ENCODE data around the gene ARSI. TPM values are rescaled to one million over a fixed set of nuclear protein-coding genes. Genes with fewer than 3 reads are reported as not detected.

ARSI gene
- total RNA-seq, 4 donors from 2014 or later: 2.7 to 5.4 (median 3.9) TPM

- WGBS: 90% methylated on average over 6 of the region's 6 CpGs
- H3K4me1 ChIP-seq: peaks cover 2% of the 10 kb centered on the region
- no peak overlapping the region for H3K27ac ChIP-seq
- H3K4me3 ChIP-seq: no peak overlapping the region
- no peaks in the 10 kb centered on the region for H3K9me3 ChIP-seq
- no peaks in the 10 kb centered on the region for H3K36me3 ChIP-seq
- H3K27me3 ChIP-seq: no peaks in the 10 kb centered on the region
- DNase-seq (ENCODE audit: low spot score in 2 of 2): no peak
- TF ChIP-seq CTCF (IDR thresholded peaks at IDR 0.05) (no peak), POLR2A (IDR thresholded peaks at IDR 0.05) (no peak), POLR2AphosphoS5 (IDR thresholded peaks at IDR 0.05) (no peak), EP300 (IDR thresholded peaks at IDR 0.05) (no peak)
Observed at GRCh38 chr5:150312518-150312917, 9.8 kb upstream of the ARSI start.

GRCh38 chr5:150311015-150311692, 8.4 kb upstream of the ARSI start:
- Histone ChIP-seq H3K27ac (no peak overlapping the region), H3K4me1 (no peaks in the 10 kb centered on the region), H3K27me3 (no peaks in the 10 kb centered on the region), H3K4me3 (no peak overlapping the region), H3K9me3 (no peaks in the 10 kb centered on the region), H3K36me3 (no peaks in the 10 kb centered on the region)
- WGBS: 83% methylated on average over 7 of the region's 7 CpGs
- DNase-seq (ENCODE audit: low spot score in 2 of 2): no peak
- TF ChIP-seq CTCF (IDR thresholded peaks at IDR 0.05) (no peak), POLR2A (IDR thresholded peaks at IDR 0.05) (no peak), EP300 (IDR thresholded peaks at IDR 0.05) (no peak), POLR2AphosphoS5 (IDR thresholded peaks at IDR 0.05) (no peak)

GRCh38 chr5:150310246-150310645, 7.5 kb upstream of the ARSI start:
- H3K27ac ChIP-seq: no peak overlapping the region
- no peaks in the 10 kb centered on the region for H3K9me3 ChIP-seq
- no peaks in the 10 kb centered on the region for H3K36me3 ChIP-seq
- no peak for DNase-seq (ENCODE audit: low spot score in 2 of 2)
- WGBS: 86% methylated on average over 5 of the region's 5 CpGs
- H3K4me1 ChIP-seq: no peaks in the 10 kb centered on the region
- no peak overlapping the region for H3K4me3 ChIP-seq
- no peaks in the 10 kb centered on the region for H3K27me3 ChIP-seq
- TF ChIP-seq CTCF (IDR thresholded peaks at IDR 0.05) (no peak), POLR2A (IDR thresholded peaks at IDR 0.05) (no peak)

GRCh38 chr5:150309886-150310239, 7.2 kb upstream of the ARSI start:
- WGBS: 91% methylated on average over 1 of the region's 1 CpG
- no peak overlapping the region for H3K27ac ChIP-seq
- H3K4me3 ChIP-seq: no peak overlapping the region
- H3K27me3 ChIP-seq: no peaks in the 10 kb centered on the region
- TF ChIP-seq POLR2AphosphoS5 (IDR thresholded peaks at IDR 0.05) (no peak), EP300 (IDR thresholded peaks at IDR 0.05) (no peak), POLR2A (IDR thresholded peaks at IDR 0.05) (no peak), CTCF (IDR thresholded peaks at IDR 0.05) (no peak)
- H3K9me3 ChIP-seq: no peaks in the 10 kb centered on the region
- no peaks in the 10 kb centered on the region for H3K4me1 ChIP-seq
- H3K36me3 ChIP-seq: no peaks in the 10 kb centered on the region
- no peak for DNase-seq (ENCODE audit: low spot score in 2 of 2)

GRCh38 chr5:150309101-150309885, 6.6 kb upstream of the ARSI start:
- DNase-seq (ENCODE audit: low spot score in 2 of 2): no peak
- WGBS: 65% methylated on average over 7 of the region's 7 CpGs

More at GRCh38 chr5:150309101-150309885, 6.6 kb upstream of the ARSI start:
- no peak overlapping the region for H3K27ac ChIP-seq
- no peaks in the 10 kb centered on the region for H3K27me3 ChIP-seq
- no peak overlapping the region for H3K4me3 ChIP-seq
- no peaks in the 10 kb centered on the region for H3K36me3 ChIP-seq
- no peak for TF ChIP-seq POLR2AphosphoS5 (IDR thresholded peaks at IDR 0.05)
- no peak for TF ChIP-seq EP300 (IDR thresholded peaks at IDR 0.05)
- TF ChIP-seq CTCF (IDR thresholded peaks at IDR 0.05): no peak
- no peak for TF ChIP-seq POLR2A (IDR thresholded peaks at IDR 0.05)
- H3K4me1 ChIP-seq: no peaks in the 10 kb centered on the region
- no peaks in the 10 kb centered on the region for H3K9me3 ChIP-seq
